GM21723 (cell line): ENCODE measurements around the gene TBX1.
"Not testable (repeated sequence)": the region's sequence is repeated elsewhere in the genome, so short reads cannot be mapped to it uniquely, and the experiment has no call there.

ENCODE experiments used
- ATAC-seq: cut with Tn5 transposase; IDR thresholded peaks from one replicate; pipeline ENCODE4 v1.9.1; 2021; ENCODE audit warnings: mild to moderate bottlenecking, moderate library complexity; ENCODE audit not compliant: unreplicated experiment

The TBX1 gene

GRCh38 chr22:19763458-19764298, 3.1 kb downstream of the TBX1 start:
- ATAC-seq, result no peak

GRCh38 chr22:19764299-19764593, 3.7 kb downstream of the TBX1 start:
- ATAC-seq, result no peak

- no peak for ATAC-seq
These were observed 4.3 kb downstream of the TBX1 start for GRCh38 chr22:19764636-19765476.

GRCh38 chr22:19765477-19766239, 5.1 kb downstream of the TBX1 start:
- ATAC-seq, result no peak

- ATAC-seq, result no peak
These were observed 5.6 kb downstream of the TBX1 start for GRCh38 chr22:19766240-19766510.

GRCh38 chr22:19766511-19767426, 6.2 kb downstream of the TBX1 start:
- no peak for ATAC-seq

- ATAC-seq, result no peak
These were observed 7.1 kb downstream of the TBX1 start for GRCh38 chr22:19767427-19768341.

- ATAC-seq, result no peak
These were observed 8.8 kb downstream of the TBX1 start for GRCh38 chr22:19769393-19769715.

- no peak for ATAC-seq
These were observed 10.0 kb downstream of the TBX1 start for GRCh38 chr22:19770349-19771220.

GRCh38 chr22:19772422-19772672, 11.8 kb downstream of the TBX1 start:
- no peak for ATAC-seq

- ATAC-seq, result peak; percentile 70
These were observed 12.3 kb downstream of the TBX1 start for GRCh38 chr22:19772673-19773469.

- no peak for ATAC-seq
These were observed 13.0 kb downstream of the TBX1 start for GRCh38 chr22:19773470-19774040.

GRCh38 chr22:19774628-19775027, 14.1 kb downstream of the TBX1 start:
- no peak for ATAC-seq

GRCh38 chr22:19775496-19776325, 15.1 kb downstream of the TBX1 start:
- ATAC-seq, result no peak

GRCh38 chr22:19776433-19777031, 16.0 kb downstream of the TBX1 start:
- ATAC-seq, result no peak

- not testable (repeated sequence) for ATAC-seq
These were observed 16.6 kb downstream of the TBX1 start for GRCh38 chr22:19777192-19777591.

GRCh38 chr22:19779011-19779421, 18.4 kb downstream of the TBX1 start:
- ATAC-seq, result no peak
